ENCODE measurements around the gene SPATA20. TPM values are rescaled to one million over a fixed set of nuclear protein-coding genes. Genes with fewer than 3 reads are reported as not detected.

Gene SPATA20
- total and polyA plus RNA-seq, 2 of the 4 experiments (the other 2 are of a cell fraction), result 17.0 to 35.0 TPM

DNA sequence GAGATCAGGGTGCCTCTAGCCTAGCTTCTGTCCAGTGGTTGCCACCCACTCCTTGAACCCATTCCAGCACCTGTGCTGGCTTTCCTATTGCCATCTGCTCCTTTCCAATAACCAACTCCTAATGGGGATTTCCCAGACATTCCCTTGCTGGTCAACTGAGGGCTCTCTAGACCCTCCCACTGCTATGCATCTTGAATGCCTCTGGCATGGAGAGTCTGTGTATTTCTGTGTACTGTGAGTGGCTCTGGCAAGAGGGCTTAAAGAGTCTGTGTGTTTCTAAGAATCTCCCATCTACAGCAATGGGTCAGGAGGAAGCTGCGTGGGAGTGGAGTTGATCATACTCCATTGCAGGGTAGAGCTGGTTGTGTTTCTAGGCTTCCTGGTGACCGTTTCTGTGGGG lies 25.5 kb upstream of the SPATA20 start:
- H4K5ac ChIP-seq (ENCODE audit: low read depth, low read length), result no peak overlapping the region
- dilution Hi-C loops (cut with HindIII; ENCODE audit: low sequenced_read_pairs, unreplicated experiment), result no loop called here
- no peak overlapping the region for H4K8ac ChIP-seq (ENCODE audit: low read depth in 2 of 2, low read length in 2 of 2)
- in situ Hi-C loops (cut with MboI; ENCODE audit: low sequenced_read_pairs), result no loop called here
- TF ChIP-seq MAZ (IDR thresholded peaks at IDR 0.05; ENCODE audit: borderline replicate concordance, low read depth, low read length), result no peak
- TF ChIP-seq SMC3 (IDR thresholded peaks at IDR 0.05; ENCODE audit: low read depth, low read length), result no peak
- no peak for TF ChIP-seq CEBPB (IDR thresholded peaks at IDR 0.05; ENCODE audit: low read depth, low read length)
- TF ChIP-seq RCOR1 (IDR thresholded peaks at IDR 0.05; ENCODE audit: insufficient replicate concordance, low read length), result no peak
- TF ChIP-seq MXI1 (IDR thresholded peaks at IDR 0.05; ENCODE audit: borderline replicate concordance, low read depth, low read length), result no peak
- TF ChIP-seq FOS (IDR thresholded peaks at IDR 0.05; ENCODE audit: low read depth, low read length), result no peak
- no peak for TF ChIP-seq NFE2L2 (IDR thresholded peaks at IDR 0.05; ENCODE audit: low read depth, low read length)
- no peak for TF ChIP-seq BHLHE40 (IDR thresholded peaks at IDR 0.05; ENCODE audit: low read depth, low read length)
- no peak for TF ChIP-seq RAD21 (IDR thresholded peaks at IDR 0.05; ENCODE audit: low read length)
- H2BK120ac ChIP-seq (ENCODE audit: low read depth, low read length), result no peak overlapping the region
- WGBS, 2 experiments (ENCODE audit: extremely low coverage in 2 of 2, insufficient read length in 1 of 2), result no CpG with 5 or more reads among the region's 2 CpGs
- no peak overlapping the region for H3K27ac ChIP-seq (ENCODE audit: insufficient read depth, low read length)
- H3K4me2 ChIP-seq (ENCODE audit: low read depth, low read length), result no peak overlapping the region
- intact Hi-C loops (cut with micrococcal nuclease), result no loop called here
- H3K23ac ChIP-seq (ENCODE audit: low read depth, low read length), result no peak overlapping the region
- H3K56ac ChIP-seq (ENCODE audit: extremely low read depth, insufficient read depth, low read length), result no peak overlapping the region
- peaks cover 19% of the 10 kb centered on the region for H3K27me3 ChIP-seq (ENCODE audit: control insufficient read depth, insufficient read depth, low read length)
- BruUV-seq (replicated peaks), result no TSS peak
- H2AK5ac ChIP-seq (ENCODE audit: low read depth, low read length), result no peak overlapping the region
- DNase-seq (no peak), ATAC-seq (ENCODE audit: low read depth) (no peak)
- no peak overlapping the region for H2BK20ac ChIP-seq (ENCODE audit: low read depth, low read length)
- no peak overlapping the region for H3K18ac ChIP-seq (ENCODE audit: low read depth, low read length)
- H4K20me1 ChIP-seq (ENCODE audit: insufficient read depth, low read length), result no peaks in the 10 kb centered on the region
- no peaks in the 10 kb centered on the region for H3K36me3 ChIP-seq (ENCODE audit: control insufficient read depth, insufficient read depth, low read length)
- H2AFZ ChIP-seq (replicated peaks; ENCODE audit: low read length, poor library complexity), result no peak overlapping the region
- H3K9ac ChIP-seq (ENCODE audit: low read depth, low read length), result no peak overlapping the region
- H3K4me1 ChIP-seq (ENCODE audit: control insufficient read depth, insufficient read depth, low read length), result no peaks in the 10 kb centered on the region
- H3K4ac ChIP-seq (ENCODE audit: low read depth, low read length), result no peak overlapping the region
- H3K14ac ChIP-seq (replicated peaks; ENCODE audit: low read depth, low read length), result no peak overlapping the region
- no peak overlapping the region for H3K4me3 ChIP-seq (ENCODE audit: insufficient read depth, low read depth, low read length)
- no peak overlapping the region for H2BK15ac ChIP-seq (ENCODE audit: low read depth, low read length)
- H4K91ac ChIP-seq (ENCODE audit: insufficient read depth, low read depth, low read length), result no peak overlapping the region
- no peaks in the 10 kb centered on the region for H3K9me3 ChIP-seq (ENCODE audit: control insufficient read depth, insufficient read depth, low read length)
- no peaks in the 10 kb centered on the region for H3K9me1 ChIP-seq (ENCODE audit: insufficient read depth, low read length)
- ChIA-PET POLR2A (ENCODE audit: unreplicated experiment) (no interaction called here), CTCF (no interaction called here)
- no peak overlapping the region for H2AK9ac ChIP-seq (replicated peaks; ENCODE audit: low read depth, low read length, poor library complexity)
- H3K79me1 ChIP-seq (ENCODE audit: low read depth in 1 of 2, low read length in 2 of 2), result no peaks in the 10 kb centered on the region
- no peak overlapping the region for H2BK5ac ChIP-seq (ENCODE audit: low read depth, low read length, poor library complexity, severe bottlenecking)
